Brain microvascular endothelial cell (primary cell): ENCODE results near the gene RBMX.
"Not testable (repeated sequence)": the region's sequence is repeated elsewhere in the genome, so short reads cannot be mapped to it uniquely, and the experiment has no call there.

Experiments used
- DNase-seq: peaks from one replicate; pipeline ENCODE4 v3.0.0-alpha.2; 2020
- H3K27ac ChIP-seq: fragments of 250-450 bp; sonication (Bioruptor Pico); 2 replicates; pipeline ENCODE4 v1.5.1; 2020; ENCODE audit warnings: mild to moderate bottlenecking, moderate library complexity
- H3K27me3 ChIP-seq: fragments of 250-450 bp; sonication (Bioruptor Pico); replicated peaks from 2 replicates; pipeline ENCODE4 v1.5.1; 2020; ENCODE audit warnings: mild to moderate bottlenecking
- H3K36me3 ChIP-seq: fragments of 250-450 bp; sonication (Bioruptor Pico); replicated peaks from 2 replicates; pipeline ENCODE4 v1.5.1; 2020; ENCODE audit warnings: mild to moderate bottlenecking
- H3K4me3 ChIP-seq: 2 replicates; pipeline ENCODE4 v1.5.1; 2011; ENCODE audit warnings: low read depth, mild to moderate bottlenecking, control low read depth, low read length, moderate library complexity
- CTCF ChIP-seq: IDR thresholded peaks from 2 replicates; pipeline ENCODE4 v1.5.1; 2011; ENCODE audit warnings: low read depth, mild to moderate bottlenecking, moderate library complexity, low read length, control low read depth, inconsistent platforms; ENCODE audit errors: missing control alignments
- in situ Hi-C: cut with HindIII; loops from 2 replicates; pipeline ENCODE4 v1.10.0; 2017; ENCODE audit warnings: low sequenced_read_pairs, low pct_ligation_motif_present

RBMX gene

GRCh38 chrX:136909706-136910564 lies 29.4 kb upstream of the RBMX start:
- in situ Hi-C loops: no loop called here
- H3K27ac ChIP-seq: peak overlapping the region; percentile 33
- peak overlapping the region; percentile 64 for H3K4me3 ChIP-seq
- DNase-seq: peak; percentile 89
- no peaks in the 10 kb centered on the region for H3K27me3 ChIP-seq
- no peaks in the 10 kb centered on the region for H3K36me3 ChIP-seq
- TF ChIP-seq CTCF: no peak

GRCh38 chrX:136909119-136909705 lies 28.7 kb upstream of the RBMX start:
- Histone ChIP-seq H3K27ac (peak overlapping the region; percentile 33), H3K36me3 (no peaks in the 10 kb centered on the region), H3K4me3 (peak overlapping the region; percentile 64), H3K27me3 (no peaks in the 10 kb centered on the region)
- peak; percentile 48 for DNase-seq
- no peak for TF ChIP-seq CTCF
- in situ Hi-C loops: no loop called here

GRCh38 chrX:136907621-136908020 lies 27.1 kb upstream of the RBMX start:
- H3K27me3 ChIP-seq: no peaks in the 10 kb centered on the region
- no peaks in the 10 kb centered on the region for H3K36me3 ChIP-seq
- no peak for DNase-seq
- no peak overlapping the region for H3K4me3 ChIP-seq
- no peak for TF ChIP-seq CTCF
- in situ Hi-C loops: no loop called here
- no peak overlapping the region for H3K27ac ChIP-seq

GRCh38 chrX:136906921-136907510 lies 26.5 kb upstream of the RBMX start:
- Histone ChIP-seq H3K36me3 (no peaks in the 10 kb centered on the region), H3K27ac (no peak overlapping the region), H3K4me3 (no peak overlapping the region), H3K27me3 (no peaks in the 10 kb centered on the region)
- DNase-seq: no peak
- in situ Hi-C loops: no loop called here
- TF ChIP-seq CTCF: no peak

GRCh38 chrX:136904067-136904466 lies 23.5 kb upstream of the RBMX start:
- H3K27ac ChIP-seq, in situ Hi-C loops, DNase-seq: not testable (repeated sequence)

GRCh38 chrX:136900071-136900470 lies 19.5 kb upstream of the RBMX start:
- in situ Hi-C loops, H3K36me3 ChIP-seq, H3K27me3 ChIP-seq, H3K4me3 ChIP-seq, DNase-seq, H3K27ac ChIP-seq: not testable (repeated sequence)

More at GRCh38 chrX:136904067-136904466, 23.5 kb upstream of the RBMX start:
- H3K27me3 ChIP-seq, H3K36me3 ChIP-seq, H3K4me3 ChIP-seq: not testable (repeated sequence)
